ENCODE results near the gene LKAAEAR1.

DNA sequence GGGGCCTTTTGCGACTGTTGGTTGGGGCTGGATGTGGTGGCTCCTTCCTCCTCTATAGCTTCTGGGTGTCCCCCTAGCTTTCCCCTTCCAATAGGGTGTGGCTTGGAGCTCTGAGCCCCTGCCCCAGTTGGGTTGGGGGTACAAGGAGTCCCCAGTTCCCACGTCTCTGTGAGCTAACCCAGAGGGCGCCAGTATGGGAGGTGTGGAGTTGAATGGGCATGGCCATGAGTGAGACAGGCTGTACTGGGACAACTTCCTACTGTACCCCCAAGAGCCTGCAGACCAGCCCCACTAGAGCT lies 47.0 kb downstream of the LKAAEAR1 start:
- TF ChIP-seq, protein P1, sequence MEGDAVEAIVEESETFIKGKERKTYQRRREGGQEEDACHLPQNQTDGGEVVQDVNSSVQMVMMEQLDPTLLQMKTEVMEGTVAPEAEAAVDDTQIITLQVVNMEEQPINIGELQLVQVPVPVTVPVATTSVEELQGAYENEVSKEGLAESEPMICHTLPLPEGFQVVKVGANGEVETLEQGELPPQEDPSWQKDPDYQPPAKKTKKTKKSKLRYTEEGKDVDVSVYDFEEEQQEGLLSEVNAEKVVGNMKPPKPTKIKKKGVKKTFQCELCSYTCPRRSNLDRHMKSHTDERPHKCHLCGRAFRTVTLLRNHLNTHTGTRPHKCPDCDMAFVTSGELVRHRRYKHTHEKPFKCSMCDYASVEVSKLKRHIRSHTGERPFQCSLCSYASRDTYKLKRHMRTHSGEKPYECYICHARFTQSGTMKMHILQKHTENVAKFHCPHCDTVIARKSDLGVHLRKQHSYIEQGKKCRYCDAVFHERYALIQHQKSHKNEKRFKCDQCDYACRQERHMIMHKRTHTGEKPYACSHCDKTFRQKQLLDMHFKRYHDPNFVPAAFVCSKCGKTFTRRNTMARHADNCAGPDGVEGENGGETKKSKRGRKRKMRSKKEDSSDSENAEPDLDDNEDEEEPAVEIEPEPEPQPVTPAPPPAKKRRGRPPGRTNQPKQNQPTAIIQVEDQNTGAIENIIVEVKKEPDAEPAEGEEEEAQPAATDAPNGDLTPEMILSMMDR (IDR thresholded peaks at IDR 0.05; ENCODE audit: low read depth, low read length), result no peak
- no peak for TF ChIP-seq EZH2phosphoT487 (IDR thresholded peaks at IDR 0.05; ENCODE audit: low read depth)

Measured in OCI-LY3 (cell line).